NT2/D1 (cell line): ENCODE measurements around the gene MAN1A2.

ENCODE experiments used
- SUZ12 ChIP-seq: IDR thresholded peaks from 2 replicates; pipeline ENCODE4 v1.6.1; 2011; ENCODE audit not compliant: insufficient read length, insufficient read depth; ENCODE audit errors: extremely low read depth
- YY1 ChIP-seq: IDR thresholded peaks from 2 replicates; pipeline ENCODE4 v1.6.1; 2011; ENCODE audit not compliant: insufficient read length, insufficient read depth
- ZNF274 ChIP-seq: IDR thresholded peaks from 2 replicates; pipeline ENCODE4 v1.6.1; 2011; ENCODE audit warnings: mild to moderate bottlenecking, low read depth, low read length

GRCh38 chr1:117321680-117322609, 45.3 kb upstream of the MAN1A2 start:
- no peak for TF ChIP-seq SUZ12
- no peak for TF ChIP-seq YY1
- TF ChIP-seq ZNF274, result no peak
